ENCODE results near the gene ADAMTS14. TPM values are rescaled to one million over a fixed set of nuclear protein-coding genes. Genes with fewer than 3 reads are reported as not detected.

The ADAMTS14 gene
- total RNA-seq, 1 donor = 0.86 TPM

DNA sequence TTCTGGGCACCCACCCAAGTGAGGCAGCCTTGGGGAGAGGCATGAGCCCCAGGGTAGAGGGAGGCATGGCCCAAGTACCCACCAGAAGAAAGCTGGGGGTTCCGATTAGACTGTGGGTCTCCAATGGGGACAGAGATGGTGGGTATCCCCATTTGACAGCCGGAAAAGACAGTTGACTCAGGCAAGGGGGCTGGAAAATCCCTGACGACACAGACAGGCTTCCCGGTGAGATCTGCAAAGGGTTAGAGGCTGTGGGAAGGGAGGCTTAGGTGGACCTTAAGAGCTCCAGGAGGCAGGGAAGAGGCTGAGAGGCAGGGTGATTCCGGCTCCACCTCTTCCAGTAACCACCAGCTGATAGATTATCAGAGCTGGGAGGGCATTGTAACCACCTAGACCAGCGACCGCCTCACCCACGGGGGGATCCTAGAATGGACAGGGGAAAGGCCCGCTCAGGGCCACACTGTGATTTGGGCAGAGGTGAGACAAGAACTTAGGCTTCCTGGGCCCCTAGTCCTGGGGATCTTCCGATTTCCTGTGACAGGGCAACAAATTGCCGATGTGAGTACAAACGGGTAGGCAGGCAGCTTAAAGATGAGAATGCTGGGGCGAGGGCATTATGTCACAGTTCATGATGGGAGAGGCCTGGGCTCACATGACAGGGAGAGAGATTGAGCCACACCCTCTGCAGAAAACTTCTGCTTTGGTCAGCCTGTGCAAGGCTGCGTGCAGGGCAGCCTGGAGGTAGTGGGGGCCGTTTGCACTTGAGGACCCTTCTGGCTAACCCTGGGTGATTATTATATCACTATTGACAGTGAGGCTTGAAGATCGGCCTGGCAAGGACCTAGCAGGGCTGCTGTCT lies 107.4 kb downstream of the ADAMTS14 start:
- TF ChIP-seq, protein P1, sequence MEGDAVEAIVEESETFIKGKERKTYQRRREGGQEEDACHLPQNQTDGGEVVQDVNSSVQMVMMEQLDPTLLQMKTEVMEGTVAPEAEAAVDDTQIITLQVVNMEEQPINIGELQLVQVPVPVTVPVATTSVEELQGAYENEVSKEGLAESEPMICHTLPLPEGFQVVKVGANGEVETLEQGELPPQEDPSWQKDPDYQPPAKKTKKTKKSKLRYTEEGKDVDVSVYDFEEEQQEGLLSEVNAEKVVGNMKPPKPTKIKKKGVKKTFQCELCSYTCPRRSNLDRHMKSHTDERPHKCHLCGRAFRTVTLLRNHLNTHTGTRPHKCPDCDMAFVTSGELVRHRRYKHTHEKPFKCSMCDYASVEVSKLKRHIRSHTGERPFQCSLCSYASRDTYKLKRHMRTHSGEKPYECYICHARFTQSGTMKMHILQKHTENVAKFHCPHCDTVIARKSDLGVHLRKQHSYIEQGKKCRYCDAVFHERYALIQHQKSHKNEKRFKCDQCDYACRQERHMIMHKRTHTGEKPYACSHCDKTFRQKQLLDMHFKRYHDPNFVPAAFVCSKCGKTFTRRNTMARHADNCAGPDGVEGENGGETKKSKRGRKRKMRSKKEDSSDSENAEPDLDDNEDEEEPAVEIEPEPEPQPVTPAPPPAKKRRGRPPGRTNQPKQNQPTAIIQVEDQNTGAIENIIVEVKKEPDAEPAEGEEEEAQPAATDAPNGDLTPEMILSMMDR (IDR thresholded peaks at IDR 0.05; ENCODE audit: insufficient read depth, low read depth, low read length) = no peak
- H3K4me3 ChIP-seq (ENCODE audit: low read depth, low read length) = no peak overlapping the region
- peak; percentile 10 for DNase-seq (ENCODE audit: low read depth)

DNA sequence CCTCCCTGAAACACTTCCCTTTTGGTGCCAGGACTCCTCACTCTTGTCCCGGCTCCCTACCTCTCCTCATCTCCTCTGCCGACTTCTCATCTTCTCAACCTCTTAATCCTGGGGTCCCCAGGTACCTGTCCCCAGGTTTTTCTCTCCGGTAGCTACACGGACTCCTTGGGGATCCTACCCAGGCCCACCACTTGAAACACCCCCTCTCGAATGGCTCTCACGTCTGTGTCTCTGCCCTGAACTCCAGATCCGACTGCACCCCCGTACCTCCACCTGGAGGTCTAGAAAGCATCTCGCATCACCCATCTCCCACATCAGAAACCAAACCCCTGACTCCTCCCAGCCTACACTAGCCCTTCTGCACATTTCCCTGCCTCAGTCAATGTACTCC lies 108.1 kb downstream of the ADAMTS14 start:
- DNase-seq (ENCODE audit: low read depth) = no peak
- H3K4me3 ChIP-seq (ENCODE audit: low read depth, low read length) = no peak overlapping the region
- TF ChIP-seq, protein P1 (IDR thresholded peaks at IDR 0.05; ENCODE audit: insufficient read depth, low read depth, low read length) = no peak

- DNase-seq (ENCODE audit: low read depth) = no peak
- TF ChIP-seq, protein P1 (IDR thresholded peaks at IDR 0.05; ENCODE audit: insufficient read depth, low read depth, low read length) = no peak
- no peak overlapping the region for H3K4me3 ChIP-seq (ENCODE audit: low read depth, low read length)
These were observed 108.5 kb downstream of the ADAMTS14 start for GRCh38 chr10:70780772-70781171.

- no peak overlapping the region for H3K4me3 ChIP-seq (ENCODE audit: low read depth, low read length)
- TF ChIP-seq, protein P1 (IDR thresholded peaks at IDR 0.05; ENCODE audit: insufficient read depth, low read depth, low read length) = no peak
- no peak for DNase-seq (ENCODE audit: low read depth)
These were observed 109.2 kb downstream of the ADAMTS14 start for GRCh38 chr10:70781461-70782051.

DNA sequence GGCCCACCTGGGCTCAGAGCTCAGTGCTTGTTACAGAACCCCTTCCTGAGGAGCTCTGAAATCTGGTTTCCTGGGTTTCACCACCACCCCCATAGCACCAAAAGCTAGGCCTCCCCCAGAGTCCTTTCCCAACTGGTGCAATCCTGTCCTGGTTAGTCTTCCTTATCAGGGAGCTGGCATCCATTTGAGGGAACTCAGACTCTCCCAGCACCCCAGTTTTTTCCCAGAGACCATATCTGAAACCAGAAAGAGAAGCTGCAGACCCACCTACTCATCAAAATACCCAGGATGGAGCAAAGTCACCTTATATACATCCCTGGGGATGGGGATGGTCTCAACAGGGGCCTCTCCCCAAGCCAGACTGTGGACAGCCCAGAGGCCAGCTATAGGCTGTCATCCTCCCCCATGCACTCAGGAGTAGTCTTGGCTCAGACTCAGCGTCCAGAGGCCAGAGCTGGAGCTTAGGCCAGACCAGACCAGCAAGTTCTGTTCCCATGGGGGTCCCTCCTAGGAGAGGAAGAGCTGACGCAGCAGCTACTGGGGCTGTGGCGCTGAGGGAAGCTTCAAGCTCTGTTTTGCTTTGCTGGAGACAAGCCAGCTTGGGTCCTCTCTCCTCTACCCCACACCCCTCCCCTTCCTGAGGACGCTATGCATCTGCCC lies 109.9 kb downstream of the ADAMTS14 start:
- DNase-seq (ENCODE audit: low read depth) = no peak
- H3K4me3 ChIP-seq (ENCODE audit: low read depth, low read length) = no peak overlapping the region
- TF ChIP-seq, protein P1 (IDR thresholded peaks at IDR 0.05; ENCODE audit: insufficient read depth, low read depth, low read length) = no peak

DNA sequence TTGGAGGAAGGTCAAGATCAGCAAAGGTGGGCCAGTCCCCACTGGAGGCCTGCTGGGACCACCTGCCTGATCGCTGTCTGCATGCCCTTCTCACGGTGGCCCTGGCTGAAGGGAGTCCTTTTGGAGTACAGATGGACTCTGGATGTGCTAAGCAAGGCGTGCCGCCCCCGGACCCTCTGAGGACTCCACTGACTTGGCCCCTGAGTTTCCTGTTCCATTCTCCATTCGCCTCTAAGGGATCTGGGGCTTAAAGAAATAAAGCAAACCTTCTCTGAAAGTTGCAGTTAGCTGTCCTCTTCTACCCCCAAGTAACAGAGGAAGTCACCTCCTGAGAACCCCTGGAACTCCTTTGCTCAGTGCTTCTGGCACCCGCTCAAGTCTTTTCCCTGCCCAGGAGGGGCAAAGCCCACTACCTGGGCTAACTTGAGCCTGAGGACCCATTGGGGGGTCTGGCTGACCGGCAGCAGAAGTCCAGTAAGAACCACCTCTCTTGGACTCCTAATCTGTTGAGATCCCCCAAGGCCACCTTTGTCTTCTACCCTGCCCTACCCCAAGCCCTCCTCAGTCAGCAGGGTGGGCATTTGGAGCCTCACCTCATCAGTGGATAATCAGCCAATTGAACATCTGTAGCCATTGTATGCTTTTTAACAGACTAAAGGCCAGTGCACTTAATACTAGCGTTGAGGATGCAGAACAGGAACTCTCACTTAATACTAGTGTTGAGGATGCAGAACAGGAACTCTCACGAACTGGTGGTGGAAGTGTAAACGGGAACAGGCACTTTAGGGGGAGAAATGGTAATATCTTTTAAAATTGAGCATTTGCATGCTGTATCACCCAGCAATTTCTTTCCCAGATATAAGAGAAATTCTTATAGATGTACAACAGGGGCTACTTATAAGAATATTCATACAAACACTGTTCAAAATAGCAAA lies 110.7 kb downstream of the ADAMTS14 start:
- no peak overlapping the region for H3K4me3 ChIP-seq (ENCODE audit: low read depth, low read length)
- TF ChIP-seq, protein P1 (IDR thresholded peaks at IDR 0.05; ENCODE audit: insufficient read depth, low read depth, low read length) = no peak
- no peak for DNase-seq (ENCODE audit: low read depth)

Data from fibroblast of villous mesenchyme (primary cell).